HG02981 (cell line): ENCODE results near the gene TRIM62.
"Not testable (repeated sequence)": the region's sequence is repeated elsewhere in the genome, so short reads cannot be mapped to it uniquely, and the experiment has no call there.

Experiments used
- ATAC-seq: cut with Tn5 transposase; IDR thresholded peaks from one replicate; pipeline ENCODE4 v1.9.1; 2021; ENCODE audit warnings: mild to moderate bottlenecking, moderate library complexity; ENCODE audit not compliant: unreplicated experiment

TRIM62 gene

DNA sequence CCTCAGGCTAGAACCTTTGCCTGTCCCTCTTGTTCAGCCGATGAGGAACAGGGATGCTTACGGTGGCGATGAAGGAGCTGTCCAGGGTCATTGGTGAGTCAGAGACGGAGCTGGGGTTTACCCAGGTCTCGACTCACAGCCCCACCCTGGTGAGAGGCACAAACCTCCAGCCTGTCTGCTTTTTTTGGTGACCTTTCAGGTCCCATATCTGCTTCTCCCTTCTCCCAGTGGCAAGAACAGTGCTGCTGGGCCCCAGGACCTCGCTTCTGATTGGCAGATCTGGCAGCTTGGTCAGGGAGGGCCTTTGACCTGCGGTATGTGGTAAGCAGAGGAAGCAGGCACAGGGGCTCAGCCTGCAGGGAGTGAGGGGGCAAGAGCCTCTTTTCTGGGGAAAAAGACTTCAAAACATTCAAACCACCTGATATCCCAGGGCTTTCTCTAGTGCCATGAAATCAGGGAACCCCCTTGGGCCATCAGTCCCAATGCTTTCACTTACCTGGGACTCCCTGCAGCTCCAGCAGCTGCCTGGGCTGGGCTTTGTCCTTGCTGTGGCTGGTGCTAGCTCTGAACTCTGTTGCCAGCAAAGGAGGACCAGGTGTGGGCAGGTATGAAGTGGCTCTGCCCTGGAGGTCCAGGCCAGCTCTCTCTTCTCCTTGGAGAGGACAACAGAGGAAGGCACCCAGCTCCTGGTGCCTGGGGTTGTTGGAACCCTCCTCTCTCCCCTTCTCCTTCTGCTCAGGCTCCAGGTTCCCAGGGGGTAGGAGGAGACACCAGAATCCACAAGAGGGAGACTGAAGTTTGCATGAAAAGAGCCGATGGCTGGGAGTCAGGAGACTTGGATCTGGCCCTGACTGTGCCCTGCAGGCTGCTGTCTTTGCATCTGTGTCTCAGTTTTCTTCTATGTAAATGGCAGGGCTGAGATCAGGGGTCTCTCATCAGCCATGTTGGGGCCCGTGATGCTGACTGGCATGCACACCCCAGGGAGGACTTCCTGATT, 41.4 kb downstream of the TRIM62 start:
- no peak for ATAC-seq

DNA sequence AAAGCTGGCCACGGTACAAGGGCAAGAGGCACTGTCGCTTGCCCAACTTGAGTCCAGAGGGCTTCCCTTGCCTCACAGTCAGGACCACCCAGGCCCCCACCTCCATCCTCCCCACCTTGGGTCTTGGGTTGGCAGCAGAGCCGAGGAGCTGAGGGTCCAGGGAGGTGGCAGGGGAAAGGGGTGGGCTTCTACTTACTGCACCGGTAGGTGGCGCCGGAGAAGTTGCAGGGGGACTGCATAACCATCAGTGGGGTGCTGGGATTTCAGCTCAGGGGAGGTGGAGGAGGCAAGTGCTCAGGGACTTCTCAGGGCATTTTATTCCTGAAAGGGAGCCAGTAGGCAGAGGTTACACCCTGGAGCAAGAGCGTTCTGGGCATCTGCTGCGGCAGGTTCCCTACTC, 44.0 kb downstream of the TRIM62 start:
- no peak for ATAC-seq

DNA sequence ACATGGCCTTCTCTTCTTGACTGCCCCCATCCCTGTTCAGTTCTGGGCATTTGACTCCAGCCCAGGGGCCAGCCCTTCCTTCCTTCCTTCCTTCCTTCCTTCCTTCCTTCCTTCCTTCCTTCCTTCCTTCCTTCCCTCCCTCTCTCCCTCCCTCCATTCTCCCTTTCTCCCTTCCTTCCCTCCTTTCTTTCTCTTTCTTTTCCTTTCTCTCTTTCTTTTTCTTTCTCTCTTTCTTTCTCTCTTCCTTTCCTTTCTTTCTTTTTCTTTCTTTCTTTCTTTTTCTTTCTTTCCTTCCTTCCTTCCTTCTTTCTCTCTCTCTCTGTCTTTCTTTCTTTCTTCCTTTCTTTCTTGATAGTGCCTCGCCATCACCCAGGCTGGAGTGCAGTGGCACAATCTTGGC, 45.8 kb downstream of the TRIM62 start:
- ATAC-seq = not testable (repeated sequence)

DNA sequence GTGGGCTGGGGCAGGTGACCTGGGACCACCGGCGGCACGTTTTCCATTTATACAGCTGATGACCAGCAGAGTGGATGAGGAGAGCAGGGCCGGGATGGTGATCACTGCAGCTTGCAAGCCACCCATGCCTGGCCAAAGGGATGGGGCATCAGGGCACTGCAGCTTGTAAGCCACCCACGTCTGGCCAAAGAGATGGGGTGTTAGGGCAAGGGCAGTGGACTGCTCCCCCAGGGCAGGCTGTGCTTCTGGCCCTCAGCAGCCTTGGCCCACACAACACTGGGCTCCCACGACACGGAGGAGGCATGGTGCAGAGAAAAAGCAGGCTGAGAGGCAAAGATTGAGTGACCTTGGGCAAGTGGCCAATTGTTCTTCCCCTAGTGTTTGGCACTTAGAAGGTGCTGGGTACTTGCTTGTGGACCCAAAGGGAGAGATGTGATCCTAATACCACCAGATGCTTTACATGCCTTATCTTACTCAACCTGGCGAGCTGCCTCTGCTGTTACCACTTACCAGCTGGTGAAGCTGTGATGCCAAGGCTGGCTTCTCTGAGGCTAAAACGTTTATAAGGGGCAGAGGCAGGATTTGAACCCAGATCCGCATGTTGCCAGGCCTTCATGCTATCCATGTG, 48.3 kb downstream of the TRIM62 start:
- no peak for ATAC-seq

DNA sequence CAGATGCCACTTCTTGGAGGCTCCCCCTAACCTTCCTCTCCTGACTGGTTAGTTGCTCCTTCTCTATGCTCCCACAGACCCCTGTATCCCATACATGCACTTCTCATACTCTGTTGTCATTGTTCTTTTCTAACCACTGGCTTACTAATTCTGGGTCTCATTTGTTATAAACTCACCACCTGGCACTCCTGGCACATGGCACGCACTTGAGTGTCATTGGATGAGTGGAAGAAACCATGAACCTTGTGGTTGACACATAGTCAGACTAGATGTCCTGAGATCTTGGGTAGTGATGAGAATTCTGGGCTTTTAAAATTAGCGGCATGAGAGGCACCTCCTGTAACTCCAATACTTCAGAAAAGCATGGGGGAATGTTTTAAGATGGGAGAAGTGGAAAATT, 49.3 kb downstream of the TRIM62 start:
- ATAC-seq = no peak

DNA sequence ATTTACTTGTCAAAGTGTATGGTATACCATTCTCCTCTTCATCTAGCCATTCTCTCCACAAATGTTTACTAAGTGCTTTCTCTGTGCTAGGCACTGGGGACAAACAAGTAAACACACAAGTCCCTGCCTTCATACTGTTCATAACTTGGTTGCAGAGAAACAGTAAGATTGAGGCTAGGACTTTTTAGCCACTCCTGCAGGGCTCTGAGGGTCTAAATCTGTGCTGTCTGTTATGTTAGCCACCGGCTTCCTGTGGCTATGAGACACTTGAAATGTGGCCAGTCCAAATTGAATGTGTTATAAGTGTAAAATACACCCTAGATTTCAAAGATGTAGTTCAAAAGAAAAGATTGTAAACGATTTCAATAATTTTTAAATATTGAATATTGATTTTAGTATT, 50.7 kb downstream of the TRIM62 start:
- no peak for ATAC-seq

DNA sequence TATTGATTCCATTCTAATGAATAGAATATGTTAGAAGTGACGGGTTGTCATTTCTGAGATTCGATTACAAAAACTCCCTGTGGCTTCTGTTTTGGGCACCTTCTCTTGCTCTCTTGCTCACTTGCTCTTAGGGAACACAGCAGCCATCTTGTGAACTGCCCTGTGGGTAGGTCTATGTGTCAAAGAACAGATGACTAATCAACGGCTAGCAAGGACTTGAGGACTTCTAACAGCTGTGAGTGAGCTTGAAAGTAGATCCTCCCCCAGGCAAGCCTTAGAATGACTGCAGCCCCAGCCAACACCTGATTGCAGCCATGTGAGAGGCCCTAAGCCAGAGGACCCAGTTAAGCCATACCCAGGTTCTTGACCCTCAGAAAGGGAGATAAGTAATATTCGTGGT, 51.5 kb downstream of the TRIM62 start:
- ATAC-seq = no peak

DNA sequence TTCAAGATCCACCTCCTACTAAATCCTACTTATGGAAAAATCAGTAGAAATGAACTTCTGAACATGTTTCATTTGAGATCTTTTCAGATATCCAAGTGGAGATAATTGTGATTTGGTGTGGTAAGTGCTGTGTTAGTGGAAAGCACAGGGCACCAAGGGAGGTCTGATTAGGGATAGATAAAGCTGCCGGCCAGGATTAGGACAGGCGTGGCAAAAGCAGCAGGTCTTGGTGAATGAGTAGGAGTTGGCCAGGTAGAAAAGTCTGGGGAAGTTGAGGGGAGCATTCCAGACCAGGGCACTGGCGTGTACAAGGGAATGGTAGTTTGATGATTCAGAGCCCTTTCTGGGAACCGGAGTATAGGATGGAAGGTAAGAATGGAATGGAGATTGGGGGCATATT, 53.1 kb downstream of the TRIM62 start:
- ATAC-seq = no peak

DNA sequence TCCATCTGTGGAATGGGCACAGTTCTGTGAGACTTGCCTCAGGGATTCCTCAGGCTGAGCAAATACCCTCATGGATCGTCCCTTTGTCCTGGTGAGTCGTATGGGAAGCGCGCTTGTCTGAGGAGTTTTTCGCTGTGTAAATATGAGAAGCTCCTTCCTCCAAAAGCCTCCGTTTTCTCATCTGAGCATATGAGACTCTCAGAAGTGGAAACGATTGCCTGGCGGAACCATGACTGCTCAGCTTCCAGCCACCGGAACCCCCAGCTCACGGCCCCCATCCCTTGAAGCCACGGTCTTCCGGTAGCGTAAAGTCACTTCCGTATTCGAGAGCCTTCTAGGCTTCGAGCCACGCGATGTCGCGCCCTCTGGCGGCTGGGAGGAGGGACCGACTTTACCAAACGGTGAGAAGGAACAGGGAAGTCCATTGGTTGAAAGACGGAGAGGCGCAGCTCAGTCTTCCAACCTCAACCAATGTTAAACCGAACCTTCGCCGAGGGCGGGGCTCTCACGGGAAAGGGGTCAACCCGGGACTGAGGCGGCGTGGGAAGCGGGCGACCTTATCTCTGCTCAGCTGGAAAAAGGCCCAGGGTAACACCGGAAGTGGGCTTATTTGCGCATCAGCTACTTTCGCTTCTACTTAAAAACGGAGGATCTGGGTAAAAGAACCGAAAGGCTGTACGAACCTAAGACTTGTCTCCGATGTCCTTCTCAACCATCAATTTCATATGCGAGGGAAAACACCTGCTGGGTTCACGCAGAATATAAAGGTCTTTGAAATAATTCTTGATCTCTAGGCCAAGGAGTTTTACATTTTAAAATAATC, 54.6 kb downstream of the TRIM62 start:
- peak; percentile 92 for ATAC-seq

DNA sequence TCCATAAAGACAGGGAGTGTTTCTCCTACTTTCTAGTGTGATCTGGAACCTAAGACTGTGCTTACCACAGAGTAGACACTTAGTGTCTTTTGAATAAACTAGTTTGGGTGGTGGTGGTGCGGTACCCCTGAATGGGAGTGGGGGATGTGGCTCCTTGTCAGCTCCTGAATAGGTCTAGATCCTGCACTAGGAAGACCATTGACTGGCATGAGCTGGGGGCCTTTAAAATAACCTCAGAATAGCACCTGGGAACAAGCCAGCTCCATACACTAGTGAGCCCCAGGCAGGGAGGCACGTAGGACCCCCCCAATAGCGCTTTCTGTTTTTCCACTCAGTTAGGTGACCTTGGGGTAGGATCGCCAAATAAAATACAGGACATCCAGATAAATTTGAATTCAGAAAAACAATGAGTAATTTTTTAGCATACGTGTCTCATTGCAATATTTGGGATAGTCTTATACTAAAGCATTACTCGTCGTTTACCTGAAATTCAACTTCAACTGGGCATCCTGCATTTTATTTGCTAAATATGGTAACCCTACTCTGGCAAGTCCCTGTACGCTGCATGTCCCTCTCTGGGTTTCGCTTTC, 55.3 kb downstream of the TRIM62 start:
- no peak for ATAC-seq

DNA sequence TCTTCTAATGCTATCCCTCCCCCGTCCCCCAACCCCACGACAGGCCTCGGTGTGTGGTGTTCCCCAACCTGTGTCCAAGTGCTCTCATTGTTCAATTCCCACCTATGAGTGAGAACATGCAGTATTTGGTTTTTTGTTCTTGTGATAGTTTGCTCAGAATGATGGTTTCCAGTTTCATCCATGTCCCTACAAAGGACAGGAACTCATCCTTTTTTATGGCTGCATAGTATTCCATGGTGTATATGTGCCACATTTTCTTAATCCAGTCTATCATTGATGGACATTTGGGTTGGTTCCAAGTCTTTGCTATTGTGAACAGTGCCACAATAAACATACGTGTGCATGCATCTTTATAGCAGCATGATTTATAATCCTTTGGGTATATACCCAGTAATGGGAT, 57.2 kb downstream of the TRIM62 start:
- ATAC-seq = not testable (repeated sequence)

DNA sequence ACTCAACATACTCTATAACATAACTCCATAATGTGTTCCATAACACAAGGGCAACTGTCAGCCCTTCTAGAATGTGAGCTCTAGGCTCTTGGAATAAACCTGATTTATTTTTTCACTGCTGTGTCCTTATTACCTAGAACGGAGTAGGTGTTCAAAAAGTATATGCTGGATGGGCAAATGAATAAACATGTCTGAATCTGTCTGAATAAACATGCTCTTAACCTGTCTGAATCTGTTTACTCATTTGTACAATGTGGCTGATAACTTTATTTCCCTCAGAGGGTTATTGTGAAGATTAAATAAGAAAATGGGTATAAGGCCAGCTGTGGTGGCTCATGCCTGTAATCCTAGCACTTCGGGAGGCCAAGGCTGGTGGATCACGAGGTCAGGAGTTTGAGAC, 58.6 kb downstream of the TRIM62 start:
- ATAC-seq = no peak

DNA sequence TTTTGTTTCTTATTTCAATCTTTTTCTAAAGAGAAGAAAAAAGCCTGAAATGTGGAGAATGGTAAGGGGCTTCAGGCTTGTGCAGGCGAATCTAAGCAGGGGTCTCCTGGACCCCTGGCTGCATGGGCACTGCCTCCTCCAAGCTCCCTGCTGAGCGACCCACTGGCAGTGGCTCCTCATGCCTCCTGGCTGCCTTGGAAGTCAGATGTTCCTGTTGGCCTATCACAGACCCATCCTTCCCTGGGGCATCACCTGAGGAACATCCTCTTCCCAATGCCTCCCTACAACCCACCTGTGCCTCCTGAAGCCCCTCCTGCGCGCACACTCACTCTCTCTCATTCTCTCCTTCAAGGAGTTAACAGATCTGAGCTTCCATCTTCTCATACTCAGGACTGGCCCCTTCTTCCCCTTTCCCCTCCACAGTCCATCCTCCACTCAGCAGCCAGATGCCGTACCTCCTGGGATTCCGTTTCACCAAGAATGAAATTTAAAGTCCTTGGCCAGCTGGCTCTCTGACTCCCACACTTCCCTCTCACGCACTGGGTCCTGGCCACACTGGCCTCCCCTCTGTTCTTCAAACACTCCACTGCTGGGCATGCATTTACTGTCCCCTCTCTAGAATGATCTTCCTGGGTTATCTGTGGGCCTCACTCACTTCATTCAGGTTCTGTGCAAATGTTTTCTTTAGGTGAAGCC, 59.2 kb downstream of the TRIM62 start:
- no peak for ATAC-seq

DNA sequence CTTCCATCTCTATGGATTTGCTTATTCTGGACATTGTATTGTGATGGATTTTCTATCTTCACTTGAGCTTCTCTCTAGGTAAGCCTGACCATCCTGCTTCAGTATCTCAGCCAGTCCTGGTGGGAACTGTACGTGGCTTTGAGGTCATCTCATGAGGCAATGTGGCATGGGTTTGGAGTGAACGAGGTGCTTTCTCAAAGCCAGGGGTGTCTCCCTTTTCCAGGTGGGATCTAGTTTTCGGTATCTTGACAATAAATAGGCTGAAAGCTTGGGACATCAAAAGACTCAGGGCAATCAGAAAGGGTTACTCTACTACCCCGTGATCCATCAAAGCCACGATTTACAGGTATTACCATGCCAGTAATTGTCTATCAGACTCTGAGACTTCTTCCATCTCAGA, 60.1 kb downstream of the TRIM62 start:
- no peak for ATAC-seq

DNA sequence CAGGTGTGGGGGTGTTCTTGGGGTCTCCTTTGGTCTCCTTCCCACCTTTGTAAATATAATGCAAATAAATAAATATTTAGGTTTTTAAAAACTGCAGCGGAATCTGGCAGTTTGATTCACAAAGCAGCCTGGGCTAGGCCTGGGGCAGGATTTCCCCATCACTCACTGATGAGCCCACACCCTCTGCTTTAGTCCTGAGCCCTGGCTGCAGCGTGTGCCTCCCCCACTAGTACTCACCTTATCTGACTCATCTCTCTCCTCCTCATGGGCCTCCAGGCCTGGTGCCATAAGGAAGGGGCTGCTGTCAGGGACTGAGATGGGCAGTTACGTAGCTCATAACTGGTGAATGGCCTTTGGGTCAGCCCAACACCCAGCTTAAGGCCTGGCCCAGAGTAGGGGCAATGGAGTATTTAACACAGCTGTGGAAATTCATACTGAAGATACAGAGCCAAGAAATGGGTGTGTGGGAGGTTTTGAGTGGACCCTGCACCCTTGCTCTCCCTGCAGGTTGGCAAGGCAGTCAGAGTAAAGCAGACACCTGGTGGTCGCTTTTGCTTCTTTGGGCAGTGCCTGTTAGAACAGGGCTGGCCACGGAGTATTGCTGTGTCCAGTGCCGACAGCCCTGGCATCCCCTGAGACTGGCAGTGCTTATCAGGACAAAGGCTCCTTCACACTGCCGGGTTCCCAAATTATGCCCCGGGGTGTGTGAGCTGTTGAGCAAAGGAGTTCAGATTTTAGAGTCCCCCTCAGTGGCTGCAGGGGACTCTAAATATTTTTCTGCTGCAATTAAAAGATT, 61.2 kb downstream of the TRIM62 start:
- peak; percentile 74 for ATAC-seq

DNA sequence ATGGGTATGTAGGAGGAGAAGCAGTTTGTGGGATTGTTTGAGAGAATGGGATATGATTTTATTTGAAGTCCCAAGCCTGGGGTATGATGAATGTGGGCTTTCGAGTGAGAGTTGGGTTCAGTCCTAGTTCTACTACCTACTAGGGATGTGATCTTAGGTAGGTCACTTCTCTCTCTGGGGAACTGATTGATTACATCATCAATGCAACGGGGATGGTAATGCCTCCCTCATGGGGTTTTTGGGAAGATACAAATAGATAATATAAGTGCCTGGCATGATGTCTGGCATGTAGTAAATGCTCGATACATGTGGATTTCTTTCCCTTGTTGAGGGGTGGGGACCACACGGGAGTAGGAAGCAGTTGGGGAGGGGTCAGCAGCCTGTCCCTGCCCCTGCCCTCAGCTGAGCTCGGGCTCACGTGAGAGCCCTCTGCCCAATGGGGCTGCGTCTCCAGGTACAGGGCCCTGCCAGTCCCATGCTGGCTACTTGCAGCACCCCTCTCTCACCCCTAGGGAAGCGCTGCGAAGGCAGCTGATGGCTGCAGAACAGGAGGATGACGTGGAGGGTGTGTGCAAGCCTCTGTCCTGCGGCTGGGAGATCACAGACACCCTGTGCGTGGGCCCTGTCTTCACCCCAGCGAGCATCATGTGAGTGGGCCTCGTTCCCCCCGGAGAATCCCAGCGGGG, 62.2 kb downstream of the TRIM62 start:
- peak; percentile 82 for ATAC-seq

DNA sequence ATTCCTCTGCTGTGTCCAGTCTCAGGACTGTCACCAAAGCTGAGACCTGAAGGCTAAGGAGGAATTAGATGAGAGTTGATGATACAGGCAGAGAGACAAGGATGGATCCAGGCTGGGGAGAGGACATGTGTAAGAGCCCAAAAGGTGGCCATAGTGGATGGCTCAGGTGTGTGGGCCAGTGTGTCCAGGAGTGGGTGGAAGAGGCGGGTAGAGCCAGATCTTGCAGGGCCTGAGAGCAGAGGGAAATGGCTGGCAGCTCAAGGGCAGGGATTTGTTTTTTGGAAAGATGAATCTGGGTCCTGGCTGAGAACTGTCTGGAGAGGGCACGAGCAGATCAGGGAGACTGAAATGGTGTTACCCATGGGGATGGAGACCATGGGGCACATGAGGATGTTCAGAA, 62.8 kb downstream of the TRIM62 start:
- no peak for ATAC-seq

DNA sequence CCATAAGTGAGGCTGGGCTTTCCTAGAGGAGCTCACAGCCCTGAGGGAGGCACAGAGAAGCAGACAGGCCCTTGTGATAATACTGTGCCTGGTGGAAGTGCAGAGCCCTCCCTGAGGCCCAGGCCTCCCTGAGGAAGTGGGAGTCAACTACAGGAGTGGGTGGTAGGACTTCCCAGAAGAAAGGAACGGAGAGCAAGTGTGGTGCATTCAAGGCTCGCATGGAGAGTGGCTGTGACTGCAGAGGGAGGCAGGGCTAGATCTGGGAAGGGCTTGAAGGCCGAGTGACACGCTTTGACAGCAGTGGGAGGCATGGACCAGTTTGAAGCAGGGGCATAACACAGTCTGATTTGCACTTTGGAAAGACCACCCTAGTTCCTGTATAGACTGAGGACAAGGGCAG, 63.6 kb downstream of the TRIM62 start:
- no peak for ATAC-seq

DNA sequence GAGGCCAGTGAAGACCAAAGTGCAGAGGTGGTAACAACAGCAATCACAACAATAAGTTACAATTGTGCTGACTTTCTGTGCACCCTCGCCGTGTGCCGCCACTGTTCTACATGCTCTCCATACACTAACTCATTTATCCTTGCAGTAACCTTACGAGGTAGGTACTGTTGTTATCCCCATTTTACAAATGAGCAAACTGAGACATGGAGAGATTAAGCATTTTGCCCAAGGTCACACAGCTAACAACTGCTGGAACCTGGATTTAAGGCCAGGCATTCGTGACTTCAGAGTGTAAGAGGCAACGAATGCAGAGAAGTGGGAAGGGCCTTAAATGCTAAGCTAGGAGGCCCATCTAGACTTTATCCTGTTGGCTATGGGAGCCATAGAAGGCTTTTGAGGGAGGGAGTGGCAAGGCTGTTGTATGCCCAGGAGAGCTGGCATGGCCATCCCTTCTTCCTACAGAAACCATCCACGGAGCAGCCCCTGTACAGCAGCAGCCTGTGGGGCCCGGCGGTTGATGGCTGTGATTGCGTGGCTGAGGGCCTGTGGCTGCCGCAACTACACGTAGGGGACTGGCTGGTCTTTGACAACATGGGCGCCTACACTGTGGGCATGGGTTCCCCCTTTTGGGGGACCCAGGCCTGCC, 64.3 kb downstream of the TRIM62 start:
- no peak for ATAC-seq
